HG02870 (cell line): ENCODE data around the gene RYR1.

ENCODE experiments used
- ATAC-seq: cut with Tn5 transposase; IDR thresholded peaks from one replicate; pipeline ENCODE4 v1.9.1; 2021; ENCODE audit warnings: mild to moderate bottlenecking, moderate library complexity; ENCODE audit not compliant: unreplicated experiment

The RYR1 gene

DNA sequence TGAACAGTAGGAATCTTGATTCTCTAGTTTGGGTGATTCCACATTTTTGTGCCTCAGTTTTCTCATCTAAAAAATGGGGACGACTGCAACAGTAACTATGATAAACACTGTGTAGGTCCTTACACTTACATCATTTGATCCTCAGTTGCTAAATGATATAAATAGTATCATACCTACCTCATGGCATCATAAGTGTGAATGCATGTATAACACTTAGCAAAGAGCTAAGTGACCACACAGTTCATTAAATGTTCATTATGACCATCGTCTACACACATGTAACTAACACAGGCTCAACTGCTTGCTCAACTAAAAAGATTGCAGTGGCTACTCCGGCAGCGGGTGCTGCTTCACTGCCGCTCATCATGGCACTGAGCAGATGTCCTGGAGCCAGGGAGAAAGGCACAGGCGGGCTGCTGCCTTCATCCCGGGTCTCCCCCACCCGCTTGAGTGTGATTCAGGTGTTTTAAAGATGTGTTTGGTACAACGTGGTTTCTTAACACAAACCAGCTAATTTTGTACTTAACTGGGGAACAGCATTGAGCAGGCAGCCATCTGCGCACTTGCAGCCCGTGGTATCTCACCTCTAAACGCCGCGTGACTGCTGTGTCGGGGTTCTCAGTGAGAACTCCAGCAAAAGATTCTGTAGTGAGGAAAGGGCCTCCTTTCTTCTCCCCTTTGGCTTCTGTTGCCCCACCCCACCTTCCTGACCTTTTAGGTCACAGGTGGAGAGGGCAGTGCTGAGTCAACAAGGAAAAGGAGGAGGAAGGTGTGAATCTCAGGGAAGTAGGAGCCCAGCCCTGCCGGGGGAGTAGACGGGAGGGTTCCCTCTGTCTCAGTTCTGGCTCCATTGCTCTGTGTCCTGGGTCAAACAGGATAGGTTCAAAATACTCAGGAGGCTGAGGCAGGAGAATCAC lies 202.2 kb downstream of the RYR1 start:
- no peak for ATAC-seq
